ENCODE data around the gene SNAP23.

DNA sequence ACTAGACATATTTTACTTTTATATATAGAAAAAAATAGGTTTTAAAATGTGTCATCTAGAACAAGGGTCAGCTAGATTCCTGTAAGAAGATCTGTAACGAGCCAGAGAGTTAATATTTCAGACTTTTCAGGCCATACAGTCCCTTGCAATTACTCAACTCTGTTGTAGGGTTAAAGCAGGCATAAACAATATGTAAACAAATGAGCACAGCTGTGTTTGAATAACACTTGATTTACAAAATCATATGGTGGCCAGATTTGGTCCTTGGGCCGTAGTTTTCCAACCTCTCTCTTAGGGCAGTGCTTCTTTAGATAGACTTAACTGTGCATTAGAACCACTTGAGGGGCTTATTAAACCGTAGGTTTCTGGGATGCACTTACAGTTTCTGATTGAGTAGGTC, 33.5 kb downstream of the SNAP23 start:
- TF ChIP-seq, protein P1, sequence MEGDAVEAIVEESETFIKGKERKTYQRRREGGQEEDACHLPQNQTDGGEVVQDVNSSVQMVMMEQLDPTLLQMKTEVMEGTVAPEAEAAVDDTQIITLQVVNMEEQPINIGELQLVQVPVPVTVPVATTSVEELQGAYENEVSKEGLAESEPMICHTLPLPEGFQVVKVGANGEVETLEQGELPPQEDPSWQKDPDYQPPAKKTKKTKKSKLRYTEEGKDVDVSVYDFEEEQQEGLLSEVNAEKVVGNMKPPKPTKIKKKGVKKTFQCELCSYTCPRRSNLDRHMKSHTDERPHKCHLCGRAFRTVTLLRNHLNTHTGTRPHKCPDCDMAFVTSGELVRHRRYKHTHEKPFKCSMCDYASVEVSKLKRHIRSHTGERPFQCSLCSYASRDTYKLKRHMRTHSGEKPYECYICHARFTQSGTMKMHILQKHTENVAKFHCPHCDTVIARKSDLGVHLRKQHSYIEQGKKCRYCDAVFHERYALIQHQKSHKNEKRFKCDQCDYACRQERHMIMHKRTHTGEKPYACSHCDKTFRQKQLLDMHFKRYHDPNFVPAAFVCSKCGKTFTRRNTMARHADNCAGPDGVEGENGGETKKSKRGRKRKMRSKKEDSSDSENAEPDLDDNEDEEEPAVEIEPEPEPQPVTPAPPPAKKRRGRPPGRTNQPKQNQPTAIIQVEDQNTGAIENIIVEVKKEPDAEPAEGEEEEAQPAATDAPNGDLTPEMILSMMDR (IDR thresholded peaks at IDR 0.05; ENCODE audit: low read length) = no peak
- no peak for TF ChIP-seq EZH2 (optimal IDR thresholded peaks at IDR 0.05; ENCODE audit: low read depth, low read length)
- TF ChIP-seq EZH2phosphoT487 (IDR thresholded peaks at IDR 0.05; ENCODE audit: low read length) = no peak
